CD4-positive, alpha-beta T cell treated with Interleukin-6 at 100 ng/mL for 8 hours (primary cell): ENCODE data around the gene SP3.

ENCODE experiments used
- DNase-seq: peaks from one replicate; pipeline ENCODE4 v3.0.0-alpha.2; 2020; ENCODE audit warnings: mixed read lengths, low spot score

Gene SP3

GRCh38 chr2:173942861-173943523, 22.2 kb downstream of the SP3 start:
- DNase-seq = no peak

GRCh38 chr2:173941567-173941966, 23.6 kb downstream of the SP3 start:
- DNase-seq = no peak

GRCh38 chr2:173940208-173941020, 24.8 kb downstream of the SP3 start:
- no peak for DNase-seq

GRCh38 chr2:173938700-173939384, 26.3 kb downstream of the SP3 start:
- DNase-seq = no peak

- no peak for DNase-seq
Measured at GRCh38 chr2:173935305-173935704, 29.9 kb downstream of the SP3 start.

- DNase-seq = no peak
Measured at GRCh38 chr2:173934895-173935294, 30.3 kb downstream of the SP3 start.

- DNase-seq = no peak
Measured at GRCh38 chr2:173931751-173932150, 33.4 kb downstream of the SP3 start.

GRCh38 chr2:173929441-173929840, 35.7 kb downstream of the SP3 start:
- no peak for DNase-seq

GRCh38 chr2:173926875-173927274, 38.3 kb downstream of the SP3 start:
- no peak for DNase-seq

- DNase-seq = no peak
Measured at GRCh38 chr2:173924285-173924684, 40.9 kb downstream of the SP3 start.

- no peak for DNase-seq
Measured at GRCh38 chr2:173922760-173923159, 42.4 kb downstream of the SP3 start.

GRCh38 chr2:173922068-173922467, 43.1 kb downstream of the SP3 start:
- no peak for DNase-seq

- no peak for DNase-seq
Measured at GRCh38 chr2:173914055-173914927, 50.9 kb downstream of the SP3 start.

- no peak for DNase-seq
Measured at GRCh38 chr2:173909846-173910245, 55.3 kb downstream of the SP3 start.

GRCh38 chr2:173906626-173907025, 58.5 kb downstream of the SP3 start:
- no peak for DNase-seq

- DNase-seq = no peak
Measured at GRCh38 chr2:173903601-173904394, 61.4 kb downstream of the SP3 start.

- DNase-seq = no peak
Measured at GRCh38 chr2:173898996-173899395, 66.2 kb downstream of the SP3 start.

- no peak for DNase-seq
Measured at GRCh38 chr2:173898178-173898668, 67.0 kb downstream of the SP3 start.

- DNase-seq = no peak
Measured at GRCh38 chr2:173896755-173897154, 68.4 kb downstream of the SP3 start.

GRCh38 chr2:173892341-173892740, 72.8 kb downstream of the SP3 start:
- DNase-seq = no peak
